HG03103 (cell line): ENCODE measurements around the gene GJA5.

Experiments
- ATAC-seq: cut with Tn5 transposase; IDR thresholded peaks from one replicate; pipeline ENCODE4 v1.9.1; 2021; ENCODE audit warnings: low read depth; ENCODE audit not compliant: unreplicated experiment

The GJA5 gene

DNA sequence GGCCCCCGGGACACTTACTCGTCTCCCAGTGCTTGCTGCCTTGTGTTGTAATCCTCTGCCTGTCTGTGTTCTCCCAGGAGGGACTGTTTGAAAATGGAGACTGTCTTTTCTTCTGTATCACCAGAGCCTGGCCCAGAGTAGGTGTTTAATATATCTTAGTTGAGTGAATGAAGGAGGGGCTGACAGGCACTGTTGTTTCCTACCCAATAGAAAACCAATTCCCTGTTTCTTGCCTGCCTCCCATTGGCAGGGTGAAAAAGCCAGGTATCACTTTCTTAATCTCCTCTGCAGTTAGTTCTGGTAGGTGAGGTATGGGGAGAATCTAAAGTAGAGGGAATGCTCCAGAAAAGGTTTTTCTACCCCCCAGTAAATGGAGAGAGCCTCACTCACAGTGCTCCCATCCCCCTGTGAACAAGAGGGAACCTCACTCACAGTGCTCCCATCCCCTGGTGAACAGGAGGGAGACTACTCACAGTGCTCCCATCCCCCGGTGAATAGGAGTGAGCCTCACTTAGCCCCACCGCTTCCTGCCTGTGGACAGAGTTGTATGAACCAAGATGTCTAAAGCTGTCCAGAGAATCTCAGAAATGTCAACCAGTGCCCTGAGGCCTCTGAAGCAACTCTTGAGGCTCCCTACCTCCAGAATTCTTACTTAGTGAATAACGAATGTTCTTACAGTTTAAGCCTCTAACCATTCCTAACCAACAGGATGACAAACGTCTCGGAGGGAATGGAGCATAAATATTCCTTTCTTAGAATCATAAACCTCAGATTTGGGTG lies at the start of gene GJA5:
Gene GJA5 (minus strand): TSS at position 122 of the 780 bp plus-strand sequence. CDS start 1,364 bp downstream, outside the sequence.
- no peak for ATAC-seq

DNA sequence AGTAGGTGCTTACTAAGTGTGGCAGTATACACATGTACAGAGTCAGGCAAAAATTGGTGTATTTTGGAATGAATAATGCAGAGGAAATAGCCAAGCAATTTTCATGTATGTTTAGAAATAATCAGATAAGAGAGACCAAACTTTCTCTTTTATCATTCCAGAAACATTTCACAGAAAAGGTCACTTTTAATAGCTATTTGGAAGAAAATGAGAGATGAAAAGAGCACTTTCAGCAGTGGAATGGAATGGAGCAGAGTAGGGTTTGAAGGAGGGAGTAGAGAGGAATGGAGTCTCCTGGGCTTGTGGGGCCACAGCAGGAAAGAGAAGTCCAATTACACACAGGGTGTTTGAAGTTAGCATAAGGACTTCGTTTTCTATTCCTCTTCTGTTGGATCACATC lies 48.8 kb upstream of the GJA5 start:
- no peak for ATAC-seq

DNA sequence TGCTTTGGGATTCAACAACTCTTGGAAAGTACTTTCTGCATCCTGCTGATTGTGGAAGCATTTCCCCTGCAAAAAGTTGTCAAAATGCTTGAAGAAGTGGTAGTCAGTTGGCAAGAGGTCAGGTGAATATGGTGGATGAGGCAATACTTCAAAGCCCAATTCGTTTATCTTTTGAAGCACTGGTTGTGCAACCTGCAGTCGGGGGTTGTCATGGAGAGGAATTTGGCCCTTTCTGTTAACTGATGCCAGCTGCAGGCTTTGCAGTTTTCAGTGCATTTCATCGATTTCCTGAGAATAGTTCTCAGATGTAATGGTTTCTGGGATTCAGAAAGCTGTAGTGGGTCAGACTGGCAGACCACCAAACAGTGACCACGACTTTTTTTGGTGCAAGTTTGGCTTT lies 47.6 kb upstream of the GJA5 start:
- no peak for ATAC-seq

DNA sequence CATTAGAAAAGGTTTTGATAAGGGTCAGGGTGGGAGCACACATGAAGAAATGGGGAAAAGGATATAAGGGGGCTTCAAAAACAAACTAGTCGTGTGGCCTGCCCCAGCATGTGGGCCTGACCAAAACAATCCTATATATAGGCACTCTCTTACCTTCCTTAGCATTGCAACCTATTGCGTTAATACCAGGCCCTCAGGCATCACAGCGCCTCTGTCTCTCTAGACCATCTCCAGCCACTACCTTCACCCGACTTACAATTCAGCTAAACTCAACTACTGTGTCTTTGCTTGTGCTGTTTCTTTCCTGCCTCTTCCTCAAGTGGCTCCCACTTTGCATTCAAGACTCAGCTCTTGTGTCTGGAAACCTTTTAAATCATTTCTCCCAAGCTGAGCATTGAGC lies 47.0 kb upstream of the GJA5 start:
- ATAC-seq = no peak

DNA sequence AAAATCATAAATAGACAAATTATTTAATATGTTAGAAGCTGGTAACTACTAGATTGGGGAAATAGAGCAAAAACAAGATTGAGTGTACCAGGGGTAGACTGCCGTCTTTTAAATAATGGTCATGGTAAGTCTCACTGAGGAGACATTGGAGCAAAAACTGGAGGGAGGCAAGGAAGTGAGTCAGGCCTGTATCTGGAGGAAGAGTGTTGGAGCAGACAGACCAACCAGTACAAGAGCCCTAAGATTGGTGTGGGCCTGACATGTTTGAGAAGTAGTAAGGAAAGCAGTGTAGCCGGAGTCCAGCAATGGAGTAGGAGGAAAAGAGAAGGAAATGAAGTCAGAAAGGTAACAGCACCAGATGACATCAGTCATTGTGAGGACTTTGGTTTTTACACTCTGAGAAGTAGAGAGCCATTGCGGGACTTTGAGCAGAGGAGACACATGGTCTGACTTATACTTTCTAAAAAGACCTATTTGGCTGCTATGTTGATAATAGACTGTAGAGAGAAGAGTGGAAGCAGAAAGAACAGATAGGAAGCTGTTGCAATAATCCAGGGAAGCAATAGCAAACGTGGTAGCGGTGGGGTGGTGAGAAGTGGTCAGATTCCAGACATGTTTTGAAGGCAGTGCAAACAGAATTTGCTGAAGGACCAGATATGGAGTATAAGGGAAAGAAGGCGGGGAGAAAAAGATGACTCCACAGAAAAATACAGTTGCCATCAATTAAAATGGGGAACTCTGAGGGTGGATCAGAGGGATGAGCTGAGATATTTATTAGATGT lies 44.7 kb upstream of the GJA5 start:
- no peak for ATAC-seq

DNA sequence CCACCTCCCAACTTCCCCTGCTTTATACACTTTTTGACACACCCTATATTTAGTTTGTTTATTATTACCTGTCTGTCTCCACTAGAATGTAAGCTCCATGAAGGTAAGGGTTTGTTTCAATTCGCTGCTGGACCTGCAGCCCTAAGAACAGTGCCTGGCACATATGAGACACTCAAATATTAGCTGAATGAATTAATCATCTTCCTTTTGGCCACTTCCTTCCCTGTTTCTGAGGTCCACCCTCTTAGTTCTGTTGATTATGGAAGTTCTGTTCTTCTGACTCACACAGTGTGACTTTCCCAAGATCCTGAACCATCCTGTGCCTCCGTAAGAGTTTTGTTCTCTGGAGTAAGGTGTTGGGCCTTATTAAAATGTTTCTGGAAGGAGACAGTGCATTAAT lies 40.4 kb upstream of the GJA5 start:
- ATAC-seq = no peak

DNA sequence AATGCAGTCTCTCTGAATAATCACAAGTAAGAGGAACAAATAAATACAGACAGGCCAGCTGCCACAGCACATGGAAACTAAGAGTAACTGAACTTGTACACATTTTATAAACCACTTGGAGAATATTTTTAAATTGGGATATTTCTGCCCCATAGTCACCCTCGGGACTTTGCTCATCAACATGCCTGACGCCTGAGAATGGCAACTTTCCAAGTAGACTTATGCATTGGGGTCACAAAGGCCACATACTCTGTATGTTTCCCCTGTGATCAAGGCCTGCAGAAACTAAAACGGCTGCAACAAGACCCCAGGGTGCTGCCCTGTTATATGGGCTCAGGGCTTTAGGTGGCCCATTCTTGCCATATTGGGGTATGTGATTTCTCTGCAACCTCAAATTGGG lies 38.3 kb upstream of the GJA5 start:
- ATAC-seq = no peak

DNA sequence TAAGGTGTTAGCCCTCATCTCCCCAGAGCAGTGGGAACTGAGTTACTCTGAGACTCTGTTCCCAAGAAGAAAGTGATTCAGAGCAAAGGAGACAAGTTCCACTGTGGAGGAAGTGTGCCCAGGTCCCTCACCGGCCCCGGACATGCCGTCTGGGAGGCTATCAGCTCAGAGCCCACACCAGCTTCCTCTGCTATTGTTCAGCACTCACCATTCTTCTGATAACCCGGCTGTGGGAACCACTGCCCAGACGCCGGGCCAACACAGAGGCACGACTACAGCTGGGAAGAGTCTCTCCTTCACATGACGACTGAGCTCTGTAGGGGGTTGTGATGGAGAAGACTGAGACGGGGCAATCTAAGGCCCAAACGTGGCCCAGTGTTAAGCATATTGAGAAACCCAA lies 34.2 kb upstream of the GJA5 start:
- no peak for ATAC-seq

DNA sequence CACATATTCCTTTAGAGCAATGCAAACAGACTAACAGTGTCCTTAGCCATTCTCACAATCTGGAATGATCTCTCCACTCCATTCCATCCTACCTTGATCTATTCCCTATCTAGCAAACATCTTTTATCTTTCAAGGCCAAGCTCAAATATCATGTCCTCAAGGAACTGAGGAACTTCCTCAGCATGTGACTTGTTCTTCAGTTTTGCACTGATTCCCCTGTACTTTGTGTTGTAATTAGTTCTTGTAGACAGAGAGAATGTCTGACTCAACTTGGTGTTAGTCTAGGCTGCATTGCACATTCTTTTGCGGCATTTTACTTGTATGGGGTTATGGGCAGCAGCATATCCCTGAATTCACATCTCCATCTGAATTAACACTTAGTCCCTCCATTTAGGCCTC lies 31.5 kb upstream of the GJA5 start:
- no peak for ATAC-seq

DNA sequence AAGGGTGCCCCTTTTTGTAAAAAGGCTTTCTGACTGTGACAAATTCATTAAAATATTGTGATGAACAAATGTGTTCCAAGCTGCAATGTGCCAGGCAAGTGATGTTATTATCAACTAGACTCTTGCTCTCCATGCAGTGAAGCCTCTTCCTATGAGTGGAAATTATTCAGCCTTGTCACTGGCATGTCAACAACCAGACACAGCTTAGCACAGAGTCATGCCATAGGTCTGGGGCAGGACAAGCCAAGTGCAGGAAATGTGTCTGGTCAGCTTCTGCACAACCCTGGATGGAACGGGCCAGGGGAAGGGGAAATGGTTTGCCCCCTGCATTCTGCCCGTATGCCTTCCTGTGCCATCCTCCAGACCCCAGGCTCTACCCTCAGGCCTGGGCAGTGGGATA lies 27.4 kb upstream of the GJA5 start:
- no peak for ATAC-seq

DNA sequence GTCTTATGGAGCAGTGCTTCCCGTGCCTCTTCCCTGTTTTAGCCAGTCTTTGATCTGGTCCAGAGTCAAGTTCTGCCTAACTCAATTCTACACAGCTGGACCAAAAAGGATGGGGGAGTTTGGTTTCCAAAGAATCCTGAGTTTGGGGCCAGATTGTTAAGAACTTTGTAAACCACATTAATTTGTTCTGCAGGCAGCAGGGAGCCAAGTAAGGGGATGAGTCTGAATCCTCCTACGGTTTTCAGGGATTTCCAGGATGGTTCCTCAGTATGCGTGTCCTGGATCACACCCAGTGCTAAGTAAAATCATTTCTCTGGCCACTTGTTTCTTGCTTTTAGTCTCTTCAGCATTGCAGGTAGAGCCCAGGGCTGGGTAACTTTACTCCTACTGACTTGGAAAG lies 26.1 kb upstream of the GJA5 start:
- no peak for ATAC-seq

DNA sequence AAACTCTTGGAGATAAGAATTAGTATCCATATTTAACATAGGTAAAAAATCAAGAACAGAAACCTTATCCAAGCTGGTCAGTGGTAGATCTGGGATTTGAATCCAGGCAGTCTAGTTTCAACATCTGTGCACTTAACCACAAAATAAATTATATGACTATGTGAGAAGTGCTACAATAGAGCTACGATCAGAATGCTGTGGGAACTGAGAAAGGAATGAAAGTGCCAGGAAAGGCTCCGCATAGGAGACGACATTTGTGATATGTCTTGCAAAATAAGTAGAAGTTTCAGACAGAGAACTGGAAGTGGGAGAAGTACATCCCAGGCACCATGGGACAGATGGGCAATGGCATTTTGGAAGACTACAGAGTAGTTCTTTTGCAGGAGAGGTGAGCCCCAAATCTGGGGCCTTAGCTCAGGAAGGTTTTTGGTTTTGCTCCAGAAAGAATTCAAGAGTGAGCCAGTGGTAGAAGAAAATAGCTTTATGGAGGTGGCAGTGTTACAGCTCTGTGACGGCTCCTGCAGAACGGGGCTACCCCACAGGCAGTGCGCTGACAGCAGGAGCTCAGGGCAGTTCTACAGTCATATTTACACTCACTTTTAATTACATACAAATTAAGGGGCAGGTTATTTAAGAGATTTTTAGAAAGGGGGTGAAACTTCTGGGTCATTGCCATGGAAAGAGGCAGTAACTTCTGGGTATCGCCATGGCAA lies 25.5 kb upstream of the GJA5 start:
- ATAC-seq = no peak

DNA sequence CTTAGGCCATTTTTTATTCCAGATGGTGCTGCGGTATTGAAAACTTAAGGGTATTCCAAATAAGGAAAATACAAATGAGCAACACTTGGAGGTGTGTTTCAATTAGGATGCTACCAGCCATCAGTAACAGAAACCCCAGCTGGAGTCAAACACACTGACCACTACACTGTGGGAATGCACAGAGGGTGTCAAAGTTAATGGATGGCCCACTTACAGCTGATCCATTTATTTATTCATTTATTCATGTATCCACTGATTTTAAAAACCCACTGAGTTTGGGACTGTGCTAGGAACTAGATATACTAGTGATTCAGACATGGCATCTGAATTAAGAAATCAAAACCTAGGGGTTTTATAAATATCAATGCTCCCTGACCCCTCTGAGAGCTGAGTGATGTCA lies 24.5 kb upstream of the GJA5 start:
- no peak for ATAC-seq

DNA sequence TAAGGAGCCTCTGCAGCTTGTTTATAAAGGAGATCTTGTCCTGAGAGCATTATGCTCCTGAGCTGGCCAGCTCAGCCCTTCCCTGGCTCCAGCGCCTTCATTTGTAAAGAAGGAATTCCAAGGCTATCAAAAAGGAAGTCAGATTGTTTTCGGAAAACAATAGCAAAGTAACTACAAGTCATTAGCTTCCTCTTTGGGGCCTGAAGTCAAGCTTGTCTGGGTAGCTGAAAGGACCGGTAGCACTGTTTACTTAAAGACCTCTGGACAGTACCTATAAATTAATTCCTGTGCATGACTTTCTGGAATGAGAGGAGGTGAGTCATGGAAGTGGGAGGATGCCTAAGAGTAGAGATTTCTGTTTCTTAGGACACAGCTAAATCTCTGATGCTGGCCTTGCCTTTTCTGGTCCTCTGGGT lies 20.7 kb upstream of the GJA5 start:
- ATAC-seq = no peak

DNA sequence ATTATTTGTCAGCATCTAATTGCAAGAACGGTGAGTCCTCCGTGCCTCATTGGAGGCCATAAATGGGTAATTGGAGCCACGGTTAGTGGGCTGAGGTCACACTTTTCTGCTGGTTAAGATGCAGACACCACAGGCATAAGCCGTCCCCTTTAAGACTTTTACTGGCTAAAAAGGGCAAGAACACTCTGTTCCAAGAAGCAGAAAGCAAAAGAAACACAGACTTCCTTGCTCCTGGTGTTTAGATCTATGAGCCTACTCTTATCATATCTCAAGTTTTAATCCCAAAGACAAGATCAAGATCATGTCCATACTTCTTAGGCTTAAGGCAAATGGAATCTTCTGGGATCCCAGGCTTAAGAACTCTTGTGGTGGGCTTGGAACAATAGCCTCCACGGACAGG lies 17.3 kb upstream of the GJA5 start:
- no peak for ATAC-seq

DNA sequence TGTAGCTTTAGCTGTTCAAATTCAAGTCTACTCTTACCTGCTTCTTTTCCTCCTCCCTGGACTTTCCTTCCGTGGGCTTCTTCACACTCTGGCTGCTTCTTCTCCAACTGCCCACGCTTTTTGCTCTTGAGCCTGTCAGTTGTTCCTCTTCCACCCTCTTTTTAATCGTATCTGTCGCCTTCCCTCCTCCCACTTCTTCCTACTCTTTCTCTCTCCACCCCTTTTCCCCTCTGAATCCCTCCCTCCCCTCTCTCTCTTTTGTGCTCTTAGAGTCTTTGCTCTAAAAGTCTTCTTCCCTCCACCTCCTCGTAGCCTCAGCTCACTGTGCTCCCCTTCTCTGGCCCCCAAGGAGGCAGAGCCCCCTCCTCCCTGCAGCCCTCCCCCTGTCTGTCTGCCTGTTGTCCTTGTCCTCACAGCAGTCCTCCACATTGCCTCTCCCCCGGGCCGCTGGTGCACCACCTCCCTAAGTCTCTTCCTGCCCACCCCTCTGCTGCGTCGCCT lies 12.9 kb upstream of the GJA5 start:
- no peak for ATAC-seq

DNA sequence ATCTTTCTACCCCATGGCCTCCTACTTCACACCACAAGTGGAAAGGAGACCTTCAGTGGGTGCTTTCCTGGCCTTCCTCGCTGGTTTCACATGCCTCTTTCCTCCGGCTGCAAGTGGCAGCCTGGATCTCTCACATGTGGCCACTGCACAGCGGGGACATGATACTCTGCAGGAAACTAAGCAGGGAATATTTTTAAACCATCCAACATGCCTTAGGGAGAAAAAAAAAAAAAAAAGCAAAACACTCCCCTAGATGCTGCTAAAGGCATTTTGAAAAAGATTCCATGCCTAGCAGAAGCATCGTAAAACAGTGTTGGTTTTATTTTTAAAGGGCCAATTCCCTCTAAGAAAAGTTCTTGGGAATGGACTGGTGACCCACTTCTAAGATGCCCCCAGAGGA lies 12.2 kb upstream of the GJA5 start:
- ATAC-seq = no peak

DNA sequence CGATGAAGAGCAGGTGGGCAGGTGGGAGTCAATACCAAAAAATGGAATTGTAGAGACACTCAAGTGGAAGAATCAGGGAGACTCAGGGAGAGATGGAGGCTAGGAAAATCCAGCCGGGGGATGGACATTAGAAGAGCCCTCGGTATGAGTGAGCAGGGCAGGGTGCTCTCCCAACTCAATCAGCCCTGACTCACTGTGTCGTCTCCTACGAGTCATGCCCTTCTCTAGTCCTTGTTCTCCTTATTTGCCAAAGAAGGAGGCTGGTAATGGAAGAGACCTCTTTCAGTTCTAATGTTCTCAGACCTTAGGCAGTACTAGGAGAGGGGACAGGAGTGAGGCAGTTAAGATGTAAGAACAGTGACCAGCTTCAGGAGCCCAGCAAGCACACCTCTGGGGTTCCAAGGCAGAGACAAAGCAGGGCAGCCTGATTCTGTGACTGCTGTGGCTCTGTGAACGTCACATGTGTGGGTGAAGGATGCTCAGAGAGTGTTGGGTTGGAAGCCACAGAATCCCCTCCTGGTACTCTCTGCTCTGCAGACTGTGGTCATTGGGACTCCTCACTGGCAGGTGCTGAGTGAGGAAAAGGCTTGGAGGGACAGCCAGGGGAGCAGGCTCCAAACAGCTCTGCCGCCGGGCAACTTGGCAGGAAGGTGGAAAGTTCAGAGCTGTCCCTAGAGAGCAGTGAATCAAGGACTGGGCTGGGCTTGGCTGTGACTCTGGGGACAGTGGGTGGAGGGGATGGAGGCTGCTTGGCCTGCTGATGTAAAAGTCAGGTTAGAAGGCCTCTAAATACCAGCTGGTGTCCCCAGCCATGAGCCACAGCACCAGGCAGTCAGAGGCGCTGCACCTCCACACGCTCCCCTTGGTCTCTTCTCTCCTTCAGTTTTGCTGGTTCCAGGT lies 11.1 kb upstream of the GJA5 start:
- ATAC-seq = no peak

DNA sequence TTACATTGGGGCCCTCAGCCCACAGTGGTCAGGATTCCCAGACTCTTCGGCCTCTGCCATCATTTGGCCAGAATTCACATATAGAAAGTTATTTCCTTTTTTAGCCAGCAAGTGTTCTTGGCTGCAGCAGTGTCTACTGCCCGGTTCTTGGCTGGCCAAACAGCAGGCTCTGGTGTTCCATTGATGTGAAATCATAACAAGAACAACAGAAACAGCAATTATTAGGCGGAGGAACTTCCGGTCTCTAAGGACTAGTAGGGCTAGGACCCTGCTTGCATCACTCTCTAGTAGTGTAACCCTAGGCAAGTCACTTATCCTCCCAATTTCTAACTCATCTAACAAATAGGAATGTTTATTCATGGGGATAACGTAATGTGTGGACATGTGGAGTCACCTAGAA lies 8.7 kb upstream of the GJA5 start:
- ATAC-seq = no peak

DNA sequence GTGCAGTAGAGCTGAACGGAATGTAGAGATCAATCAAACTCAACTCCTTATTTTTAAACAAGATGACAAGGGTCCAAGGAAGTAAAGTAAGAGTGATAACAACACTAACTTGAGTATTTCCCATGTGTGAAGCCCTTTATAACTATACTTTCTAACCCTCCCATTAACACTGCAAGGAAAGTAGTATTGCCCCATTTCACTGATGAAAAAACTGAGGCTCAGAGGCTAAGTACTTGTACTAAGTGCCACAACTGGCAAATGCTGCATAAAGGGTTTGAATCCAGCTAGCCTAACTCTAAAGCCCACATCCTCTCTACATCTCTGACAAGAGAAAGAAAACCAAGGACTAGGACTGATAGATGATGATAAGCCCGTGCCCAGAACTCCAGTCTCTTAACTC lies 8.2 kb upstream of the GJA5 start:
- no peak for ATAC-seq
